SK-N-SH treated with all-trans-retinoic acid at 6 μM for 48 hours (cell line): ENCODE results near the gene RFNG.

Source experiments
- ATAC-seq: fragments of 200-7000 bp; cut with Tn5 transposase; 3 replicates; pipeline ENCODE4 v1.9.1; 2020; ENCODE audit warnings: mild to moderate bottlenecking, moderate library complexity
- BACH2 ChIP-seq: fragments of 250-450 bp; sonication (Bioruptor Pico); IDR thresholded peaks from 2 replicates; pipeline ENCODE4 v1.9.0; 2021; ENCODE audit warnings: mild to moderate bottlenecking, borderline replicate concordance
- CSDC2 ChIP-seq: fragments of 250-450 bp; sonication (Bioruptor Pico); IDR thresholded peaks from 2 replicates; pipeline ENCODE4 v1.5.0; 2020; ENCODE audit warnings: mild to moderate bottlenecking, moderate library complexity
- ESRRG ChIP-seq: fragments of 250-450 bp; sonication (Bioruptor Pico); IDR thresholded peaks from 2 replicates; pipeline ENCODE4 v1.6.1; 2021; ENCODE audit warnings: mild to moderate bottlenecking
- GLIS3 ChIP-seq: fragments of 250-450 bp; sonication (Bioruptor Pico); IDR thresholded peaks from 2 replicates; pipeline ENCODE4 v1.5.0; 2020; ENCODE audit warnings: mild to moderate bottlenecking, moderate library complexity
- ISL1 ChIP-seq: fragments of 250-450 bp; sonication (Bioruptor Pico); IDR thresholded peaks from 2 replicates; pipeline ENCODE4 v2.1.2; 2022; ENCODE audit warnings: mild to moderate bottlenecking, moderate library complexity
- OSR1 ChIP-seq: fragments of 250-450 bp; sonication (Bioruptor Pico); IDR thresholded peaks from 2 replicates; pipeline ENCODE4 v1.8.0; 2022; ENCODE audit warnings: moderate library complexity, mild to moderate bottlenecking, inconsistent platforms
- PATZ1 ChIP-seq: fragments of 250-450 bp; sonication (Bioruptor Pico); IDR thresholded peaks from 2 replicates; pipeline ENCODE4 v1.8.0; 2020; ENCODE audit warnings: mild to moderate bottlenecking, moderate library complexity, borderline replicate concordance
- POU6F1 ChIP-seq: fragments of 250-450 bp; sonication (Bioruptor Pico); IDR thresholded peaks from 2 replicates; pipeline ENCODE4 v1.8.0; 2021; ENCODE audit warnings: low read depth, mild to moderate bottlenecking, moderate library complexity, borderline replicate concordance
- PPARA ChIP-seq: fragments of 250-450 bp; sonication (Bioruptor Pico); IDR thresholded peaks from 2 replicates; pipeline ENCODE4 v1.5.0; 2020; ENCODE audit warnings: mild to moderate bottlenecking, borderline replicate concordance
- RARB ChIP-seq: fragments of 250-450 bp; sonication (Bioruptor Pico); IDR thresholded peaks from 2 replicates; pipeline ENCODE4 v1.8.0; 2021; ENCODE audit warnings: mild to moderate bottlenecking, moderate library complexity
- SNAI2 ChIP-seq: fragments of 250-450 bp; sonication (Bioruptor Pico); IDR thresholded peaks from 2 replicates; pipeline ENCODE4 v1.5.0; 2020; ENCODE audit warnings: mild to moderate bottlenecking, moderate library complexity
- TCF4 ChIP-seq: fragments of 250-450 bp; sonication (Bioruptor Pico); IDR thresholded peaks from 2 replicates; pipeline ENCODE4 v1.8.0; 2021; ENCODE audit warnings: mild to moderate bottlenecking, moderate library complexity, borderline replicate concordance
- TSHZ2 ChIP-seq: fragments of 250-450 bp; sonication (Bioruptor Pico); IDR thresholded peaks from 2 replicates; pipeline ENCODE4 v1.5.0; 2020; ENCODE audit warnings: mild to moderate bottlenecking, moderate library complexity
- ZC3H10 ChIP-seq: fragments of 250-450 bp; sonication (Bioruptor Pico); IDR thresholded peaks from 2 replicates; pipeline ENCODE4 v1.5.1; 2021; ENCODE audit warnings: mild to moderate bottlenecking, moderate library complexity
- ZFP3 ChIP-seq: fragments of 250-450 bp; sonication (Bioruptor Pico); IDR thresholded peaks from 2 replicates; pipeline ENCODE4 v1.5.0; 2020; ENCODE audit warnings: mild to moderate bottlenecking, moderate library complexity
- ZNF565 ChIP-seq: fragments of 450-650 bp; formaldehyde crosslinking; conservative IDR thresholded peaks from 2 replicates; pipeline ENCODE4 v1.5.0; 2020; ENCODE audit warnings: low read depth, mild to moderate bottlenecking, moderate library complexity
- ZNF70 ChIP-seq: fragments of 450-650 bp; formaldehyde crosslinking; IDR thresholded peaks from 2 replicates; pipeline ENCODE4 v1.5.0; 2020; ENCODE audit warnings: mild to moderate bottlenecking, moderate library complexity
- TF ChIP-seq, protein P1 (sequence below): fragments of 250-450 bp; sonication (Bioruptor Pico); IDR thresholded peaks from 2 replicates; pipeline ENCODE4 v1.5.1; 2020; ENCODE audit warnings: low read depth, mild to moderate bottlenecking, moderate library complexity

The RFNG gene

DNA sequence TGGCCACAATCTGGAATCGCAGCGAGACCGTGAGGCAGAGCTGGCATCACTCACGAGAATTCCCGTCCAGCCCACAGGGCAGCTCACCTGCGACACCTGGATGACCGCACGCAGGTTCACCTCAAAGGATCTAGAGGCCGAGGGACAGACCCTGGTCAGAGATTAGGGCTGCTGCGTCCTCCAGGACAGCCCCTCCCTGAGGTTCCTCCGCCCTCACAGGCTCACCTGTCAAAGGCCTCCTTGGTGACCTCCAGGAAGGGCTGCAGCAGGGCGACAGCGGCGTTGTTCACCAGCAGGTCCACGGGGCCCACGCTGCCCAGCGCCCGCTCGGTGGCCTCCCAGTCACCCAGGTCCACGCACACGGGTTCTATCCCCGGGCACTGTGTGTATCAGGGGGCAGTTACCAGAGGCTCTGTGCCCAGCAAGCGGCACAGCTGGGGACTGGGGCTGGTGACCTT is 14.9 kb downstream of the RFNG start (continued):
- TF ChIP-seq POU6F1 (no peak), ZFP3 (CRISPR knock-in tag) (no peak), CSDC2 (CRISPR knock-in tag) (no peak)
- TF ChIP-seq, protein P1, sequence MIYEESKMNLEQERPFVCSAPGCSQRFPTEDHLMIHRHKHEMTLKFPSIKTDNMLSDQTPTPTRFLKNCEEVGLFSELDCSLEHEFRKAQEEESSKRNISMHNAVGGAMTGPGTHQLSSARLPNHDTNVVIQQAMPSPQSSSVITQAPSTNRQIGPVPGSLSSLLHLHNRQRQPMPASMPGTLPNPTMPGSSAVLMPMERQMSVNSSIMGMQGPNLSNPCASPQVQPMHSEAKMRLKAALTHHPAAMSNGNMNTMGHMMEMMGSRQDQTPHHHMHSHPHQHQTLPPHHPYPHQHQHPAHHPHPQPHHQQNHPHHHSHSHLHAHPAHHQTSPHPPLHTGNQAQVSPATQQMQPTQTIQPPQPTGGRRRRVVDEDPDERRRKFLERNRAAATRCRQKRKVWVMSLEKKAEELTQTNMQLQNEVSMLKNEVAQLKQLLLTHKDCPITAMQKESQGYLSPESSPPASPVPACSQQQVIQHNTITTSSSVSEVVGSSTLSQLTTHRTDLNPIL (CRISPR knock-in tag): no peak

DNA sequence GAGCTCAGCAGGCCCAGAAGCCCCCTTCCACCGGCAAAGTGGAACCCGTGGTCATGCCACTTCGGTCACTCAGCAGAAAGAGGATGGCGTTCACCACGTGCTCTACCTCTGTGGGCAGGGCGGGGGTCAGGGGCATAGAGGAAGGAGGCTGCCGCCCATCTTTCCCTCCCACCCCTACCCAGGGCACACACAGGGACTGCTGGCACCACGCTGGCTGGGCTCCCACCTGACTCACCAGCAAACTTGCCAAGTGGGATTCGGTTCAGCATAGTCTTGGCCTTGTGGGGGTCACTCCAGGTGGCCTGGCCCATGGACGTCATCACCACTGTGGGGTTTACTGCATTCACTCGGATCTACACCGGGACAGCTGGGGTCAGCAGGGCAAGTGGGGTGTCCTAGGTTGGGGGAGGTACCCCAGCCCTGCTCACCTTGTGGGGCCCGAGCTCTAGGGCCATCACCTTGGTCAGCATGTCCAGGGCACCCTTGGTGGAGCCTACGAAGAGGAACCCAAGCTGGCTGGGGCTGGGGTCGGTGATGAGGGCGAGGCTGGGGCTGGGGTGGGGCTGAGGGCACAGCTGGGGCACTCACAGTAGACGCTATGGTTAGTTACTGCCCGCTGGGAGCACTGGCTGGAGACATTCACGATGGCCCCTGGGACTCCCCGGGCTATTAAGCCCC is 15.5 kb downstream of the RFNG start:
- no peak for ATAC-seq
- TF ChIP-seq ZC3H10 (CRISPR knock-in tag) (no peak), SNAI2 (no peak), ZNF70 (CRISPR knock-in tag) (no peak), RARB (no peak), ESRRG (CRISPR knock-in tag) (no peak), BACH2 (CRISPR knock-in tag) (no peak), TCF4 (CRISPR knock-in tag) (no peak)

DNA sequence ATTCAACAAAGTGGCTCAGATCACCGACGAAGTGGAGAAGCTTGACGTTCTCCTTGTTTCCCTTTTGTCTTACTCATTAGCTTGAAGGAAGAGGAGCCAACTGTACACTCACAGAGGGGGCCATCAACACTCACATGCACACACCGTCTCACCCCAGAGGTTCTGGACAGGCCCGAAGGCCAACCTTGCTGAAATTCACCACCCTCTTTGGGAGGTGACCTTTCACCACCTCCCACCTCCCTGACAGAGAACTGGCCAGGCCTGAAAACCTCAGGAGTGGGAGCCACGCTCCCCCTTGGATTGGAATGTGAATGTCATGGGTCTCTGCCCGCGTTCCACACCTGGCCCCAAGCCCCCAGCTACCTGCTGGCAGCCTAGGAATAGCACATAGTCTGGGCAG is 16.1 kb downstream of the RFNG start:
- TF ChIP-seq ESRRG (CRISPR knock-in tag) (no peak), OSR1 (no peak), ZFP3 (CRISPR knock-in tag) (no peak), PPARA (no peak), TCF4 (CRISPR knock-in tag) (no peak), TSHZ2 (CRISPR knock-in tag) (no peak), SNAI2 (no peak)
- no peak for ATAC-seq

- no peak for ATAC-seq
- TF ChIP-seq ESRRG (CRISPR knock-in tag): no peak
- no peak for TF ChIP-seq POU6F1
- no peak for TF ChIP-seq ISL1
- TF ChIP-seq SNAI2: no peak
- TF ChIP-seq PATZ1 (CRISPR knock-in tag): no peak
- no peak for TF ChIP-seq ZNF70 (CRISPR knock-in tag)
- TF ChIP-seq RARB: no peak
- TF ChIP-seq ZNF565 (CRISPR knock-in tag): no peak
- TF ChIP-seq GLIS3 (CRISPR knock-in tag): no peak
Observed at GRCh38 chr17:82034371-82035011, 17.1 kb downstream of the RFNG start.
